Activated CD4-positive, alpha-beta T cell treated with anti-CD3 and anti-CD28 coated beads, Interleukin-2, amount 10 ng/mL, durations not matched to agents 24 days and 14 days (primary cell): ENCODE measurements around the gene PRR14. TPM values are rescaled to one million over a fixed set of nuclear protein-coding genes. Genes with fewer than 3 reads are reported as not detected.

ENCODE experiments used
- DNase-seq: peaks from one replicate; pipeline ENCODE4 v3.0.0; 2022
- H3K27ac Mint-ChIP-seq: one replicate; pipeline ENCODE4 v1.8.0; 2022; ENCODE audit warnings: mild to moderate bottlenecking, mixed read lengths
- H3K27me3 Mint-ChIP-seq: one replicate; pipeline ENCODE4 v1.8.0; 2022; ENCODE audit warnings: mixed read lengths
- H3K36me3 Mint-ChIP-seq: one replicate; pipeline ENCODE4 v1.8.0; 2022; ENCODE audit warnings: low read depth, mild to moderate bottlenecking, mixed read lengths
- H3K4me1 Mint-ChIP-seq: one replicate; pipeline ENCODE4 v1.8.0; 2021; ENCODE audit warnings: mixed read lengths
- H3K4me3 Mint-ChIP-seq: one replicate; pipeline ENCODE4 v1.8.0; 2022; ENCODE audit warnings: mild to moderate bottlenecking, moderate library complexity, mixed read lengths
- H3K9me3 Mint-ChIP-seq: one replicate; pipeline ENCODE4 v1.8.0; 2021; ENCODE audit warnings: mixed read lengths
- intact Hi-C: fragments of 100-400 bp; cut with micrococcal nuclease; formaldehyde crosslinking; loops from one replicate; pipeline ENCODE4 v1.15.1; 2023
- total RNA-seq: library from RNA; stranded (reverse); gene quantifications from 2 replicates; pipeline ENCODE4 v1.2.3, GENCODE V29; 2022

Gene PRR14
- total RNA-seq, 1 donor from 2014 or later: 82.2 TPM

DNA sequence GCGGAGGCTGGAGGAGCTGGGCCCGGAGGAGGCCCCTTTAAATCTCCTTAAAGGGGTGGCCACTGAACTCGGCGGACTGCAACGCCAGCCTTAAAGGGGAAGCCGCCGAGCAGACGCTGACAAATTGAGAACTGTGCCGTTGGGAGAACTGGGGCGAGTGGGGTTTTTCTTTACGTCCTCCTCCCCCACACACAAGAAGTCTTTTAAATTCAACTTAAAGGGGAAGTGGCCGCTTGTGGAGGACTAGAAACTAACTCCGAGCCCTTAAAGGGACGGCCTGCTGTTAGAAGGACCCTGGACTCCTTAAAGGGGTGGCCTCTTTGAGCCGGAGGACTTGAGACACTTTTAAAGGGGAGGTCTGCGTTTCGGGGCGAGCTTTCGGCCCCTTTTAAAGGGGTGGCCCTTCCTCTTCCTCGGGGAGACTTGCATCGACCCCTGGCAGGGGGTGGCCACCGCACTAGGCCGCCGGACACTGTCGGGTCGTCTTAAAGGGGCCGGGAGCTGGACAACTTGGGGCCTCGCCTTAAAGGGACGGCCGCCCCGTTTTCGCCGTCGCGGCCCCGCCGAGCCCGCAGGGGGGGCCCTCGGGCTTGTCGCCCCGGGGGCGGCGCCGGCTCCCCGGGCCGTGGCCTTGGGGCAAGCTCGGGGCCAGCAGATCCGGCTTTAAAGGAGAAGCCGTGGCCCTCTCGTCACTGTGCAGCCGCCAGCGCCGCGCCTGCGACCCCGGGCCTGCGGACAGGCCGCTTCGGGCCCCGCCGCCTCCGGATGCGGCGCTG, 8.2 kb downstream of the PRR14 start:
- peaks cover 69% of the 10 kb centered on the region for H3K36me3 Mint-ChIP-seq
- DNase-seq: no peak
- peak overlapping the region; percentile 94 for H3K4me3 Mint-ChIP-seq
- no peaks in the 10 kb centered on the region for H3K9me3 Mint-ChIP-seq
- intact Hi-C loops: loop anchor here (1.0 to 10.0 kb wide), 15 partner anchors 9 to 1216 kb away; partner anchors contain the start of genes CFAP119, HIRIP3, INO80E and PHKG2
- H3K27me3 Mint-ChIP-seq: no peaks in the 10 kb centered on the region
- peaks cover 45% of the 10 kb centered on the region for H3K4me1 Mint-ChIP-seq
- peak overlapping the region; percentile 100 for H3K27ac Mint-ChIP-seq

DNA sequence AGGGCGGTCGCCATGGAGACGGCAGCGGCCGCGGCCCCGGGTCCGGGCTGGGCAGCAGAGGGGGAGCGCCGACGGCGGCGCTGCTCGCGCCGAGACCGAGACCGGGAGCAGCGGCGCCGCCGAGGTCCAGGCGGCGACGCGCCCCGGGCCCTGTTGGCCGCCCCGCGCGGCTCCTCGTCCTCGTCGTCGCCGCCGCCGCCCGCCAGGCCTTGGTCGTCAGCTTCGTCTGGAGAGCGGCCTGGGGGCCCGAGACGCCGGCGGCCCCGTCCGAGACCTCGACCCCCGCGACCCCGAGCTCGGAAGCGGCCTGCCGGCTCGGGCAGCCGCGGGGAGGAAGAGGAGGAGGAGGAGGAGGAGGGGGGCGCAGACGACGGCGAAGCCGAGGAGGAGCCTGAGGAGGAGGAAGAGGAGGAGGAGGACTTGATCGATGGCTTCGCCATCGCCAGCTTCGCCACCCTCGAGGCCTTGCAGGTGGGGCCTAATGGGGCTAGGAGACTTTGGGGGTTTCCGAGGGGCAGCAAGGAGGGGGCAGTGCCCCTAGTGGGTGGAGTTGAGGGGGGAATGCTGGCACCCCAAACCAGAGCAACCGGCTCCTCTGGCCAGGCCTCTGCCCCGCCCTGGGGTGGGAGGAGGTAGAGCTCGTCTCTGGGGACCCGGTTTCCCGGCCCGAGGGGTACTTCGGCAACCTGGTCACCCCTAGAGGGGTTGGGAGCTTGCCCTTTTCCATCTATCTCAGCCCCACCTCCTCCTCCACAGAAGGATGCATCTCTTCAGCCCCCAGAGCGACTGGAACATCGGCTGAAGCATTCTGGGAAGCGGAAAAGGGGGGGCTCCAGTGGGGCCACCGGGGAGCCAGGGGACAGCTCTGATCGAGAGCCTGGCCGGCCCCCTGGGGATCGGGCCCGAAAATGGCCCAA, 9.0 kb downstream of the PRR14 start:
- peak overlapping the region; percentile 99 for H3K4me3 Mint-ChIP-seq
- H3K9me3 Mint-ChIP-seq: no peaks in the 10 kb centered on the region
- H3K27ac Mint-ChIP-seq: peak overlapping the region; percentile 97
- intact Hi-C loops: loop anchor here (1.0 to 10.0 kb wide), 9 partner anchors 35 to 1215 kb away; partner anchors contain the start of genes CFAP119, HIRIP3, INO80E and PHKG2
- H3K27me3 Mint-ChIP-seq: no peaks in the 10 kb centered on the region
- DNase-seq: peak; percentile 83
- peaks cover 41% of the 10 kb centered on the region for H3K4me1 Mint-ChIP-seq
- peaks cover 64% of the 10 kb centered on the region for H3K36me3 Mint-ChIP-seq

GRCh38 chr16:30660424-30661261, 9.9 kb downstream of the PRR14 start:
- H3K9me3 Mint-ChIP-seq: no peaks in the 10 kb centered on the region
- peaks cover 66% of the 10 kb centered on the region for H3K36me3 Mint-ChIP-seq
- H3K27me3 Mint-ChIP-seq: no peaks in the 10 kb centered on the region
- intact Hi-C loops: loop anchor here (1.0 kb wide), 1 partner anchor 34 kb away; no protein-coding TSS in a partner anchor
- H3K4me3 Mint-ChIP-seq: peak overlapping the region; percentile 99
- peak; percentile 93 for DNase-seq
- H3K27ac Mint-ChIP-seq: peak overlapping the region; percentile 97
- peaks cover 42% of the 10 kb centered on the region for H3K4me1 Mint-ChIP-seq

DNA sequence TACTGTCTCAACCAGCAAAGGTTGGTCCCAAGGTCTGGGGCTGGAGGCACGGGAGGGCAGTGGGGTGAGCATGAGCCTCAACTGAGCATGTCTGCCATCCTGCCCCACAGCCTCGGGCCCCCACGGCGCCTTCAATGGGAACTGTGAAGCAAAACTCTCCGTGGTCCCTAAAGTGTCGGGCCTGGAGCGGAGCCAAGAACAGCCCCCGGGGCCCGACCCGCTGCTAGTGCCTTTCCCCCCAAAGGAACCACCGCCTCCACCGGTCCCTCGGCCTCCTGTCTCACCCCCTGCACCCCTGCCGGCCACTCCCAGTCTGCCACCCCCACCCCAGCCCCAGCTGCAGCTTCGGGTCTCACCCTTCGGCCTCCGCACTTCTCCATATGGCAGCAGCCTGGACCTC, 11.7 kb downstream of the PRR14 start:
- Mint-ChIP-seq H3K9me3 (no peaks in the 10 kb centered on the region), H3K4me3 (peak overlapping the region; percentile 99), H3K27me3 (no peaks in the 10 kb centered on the region), H3K4me1 (peaks cover 31% of the 10 kb centered on the region), H3K36me3 (peaks cover 68% of the 10 kb centered on the region), H3K27ac (no peak overlapping the region)
- DNase-seq: peak; percentile 56
- intact Hi-C loops: no loop called here

GRCh38 chr16:30663038-30663437, 12.3 kb downstream of the PRR14 start:
- Mint-ChIP-seq H3K4me3 (peak overlapping the region; percentile 29), H3K36me3 (peaks cover 71% of the 10 kb centered on the region)

DNA sequence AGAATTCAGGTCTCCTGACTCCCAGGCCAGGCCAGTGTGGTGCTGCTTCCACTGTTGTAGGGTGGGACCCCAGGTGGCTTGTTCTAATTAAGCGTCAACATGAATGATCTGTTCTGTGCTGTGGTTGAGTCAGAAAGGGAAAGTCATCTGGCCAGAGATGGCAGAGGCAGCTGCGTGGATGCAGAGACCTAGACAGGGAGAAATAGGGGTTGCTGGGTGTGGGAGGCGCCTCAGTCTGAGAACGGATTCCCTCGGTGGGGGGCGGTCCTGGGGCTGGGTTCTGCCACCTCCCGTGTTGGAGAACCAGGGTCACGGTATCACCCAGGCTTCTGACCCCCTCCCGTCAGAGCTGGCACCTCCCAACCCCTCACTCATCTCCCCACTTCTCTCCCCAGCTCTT, 13.1 kb downstream of the PRR14 start:
- H3K4me1 Mint-ChIP-seq: peaks cover 29% of the 10 kb centered on the region
- intact Hi-C loops: no loop called here
- H3K9me3 Mint-ChIP-seq: no peaks in the 10 kb centered on the region
- H3K27ac Mint-ChIP-seq: peak overlapping the region; percentile 17
- peak overlapping the region; percentile 9 for H3K4me3 Mint-ChIP-seq
- H3K27me3 Mint-ChIP-seq: no peaks in the 10 kb centered on the region
- no peak for DNase-seq
- H3K36me3 Mint-ChIP-seq: peaks cover 71% of the 10 kb centered on the region

More at GRCh38 chr16:30663038-30663437, 12.3 kb downstream of the PRR14 start:
- Mint-ChIP-seq H3K4me1 (peaks cover 29% of the 10 kb centered on the region), H3K27me3 (no peaks in the 10 kb centered on the region), H3K9me3 (no peaks in the 10 kb centered on the region), H3K27ac (peak overlapping the region; percentile 65)
- DNase-seq: no peak
- intact Hi-C loops: no loop called here

DNA sequence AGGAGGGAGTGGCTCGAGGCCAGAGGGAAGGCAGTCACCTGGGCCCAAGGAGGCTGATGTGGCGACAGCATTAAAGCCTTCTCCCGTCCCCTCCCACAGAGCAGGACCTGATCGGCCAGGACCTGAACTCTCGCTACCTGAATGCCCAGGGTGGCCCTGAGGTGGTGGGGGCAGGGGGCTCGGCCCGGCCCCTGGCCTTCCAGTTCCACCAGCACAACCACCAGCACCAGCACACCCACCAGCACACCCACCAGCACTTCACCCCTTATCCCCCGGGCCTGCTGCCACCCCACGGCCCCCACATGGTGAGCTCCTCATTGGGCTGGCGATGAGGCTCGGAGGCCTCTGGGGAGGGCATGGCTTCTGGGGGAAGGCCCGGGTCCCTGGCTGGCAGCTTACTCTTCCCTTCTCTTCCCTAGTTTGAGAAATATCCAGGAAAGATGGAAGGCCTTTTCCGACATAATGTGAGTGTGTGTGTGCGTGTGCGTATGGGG, 13.9 kb downstream of the PRR14 start:
- Mint-ChIP-seq H3K4me1 (peaks cover 29% of the 10 kb centered on the region), H3K27ac (peak overlapping the region; percentile 45), H3K9me3 (no peaks in the 10 kb centered on the region), H3K27me3 (no peaks in the 10 kb centered on the region), H3K4me3 (no peak overlapping the region), H3K36me3 (peaks cover 73% of the 10 kb centered on the region)
- DNase-seq: no peak
- intact Hi-C loops: no loop called here

- H3K9me3 Mint-ChIP-seq: no peaks in the 10 kb centered on the region
- no peaks in the 10 kb centered on the region for H3K27me3 Mint-ChIP-seq
- no peak overlapping the region for H3K4me3 Mint-ChIP-seq
- peaks cover 29% of the 10 kb centered on the region for H3K4me1 Mint-ChIP-seq
- peak overlapping the region; percentile 45 for H3K27ac Mint-ChIP-seq
- H3K36me3 Mint-ChIP-seq: peaks cover 75% of the 10 kb centered on the region
- intact Hi-C loops: no loop called here
- DNase-seq: no peak
These were observed 14.5 kb downstream of the PRR14 start for GRCh38 chr16:30665155-30665829.

GRCh38 chr16:30665830-30666190, 15.1 kb downstream of the PRR14 start:
- Mint-ChIP-seq H3K4me1 (peaks cover 25% of the 10 kb centered on the region), H3K4me3 (no peak overlapping the region), H3K36me3 (peaks cover 73% of the 10 kb centered on the region), H3K27me3 (no peaks in the 10 kb centered on the region), H3K9me3 (no peaks in the 10 kb centered on the region), H3K27ac (peak overlapping the region; percentile 32)
- intact Hi-C loops: no loop called here
- DNase-seq: no peak

DNA sequence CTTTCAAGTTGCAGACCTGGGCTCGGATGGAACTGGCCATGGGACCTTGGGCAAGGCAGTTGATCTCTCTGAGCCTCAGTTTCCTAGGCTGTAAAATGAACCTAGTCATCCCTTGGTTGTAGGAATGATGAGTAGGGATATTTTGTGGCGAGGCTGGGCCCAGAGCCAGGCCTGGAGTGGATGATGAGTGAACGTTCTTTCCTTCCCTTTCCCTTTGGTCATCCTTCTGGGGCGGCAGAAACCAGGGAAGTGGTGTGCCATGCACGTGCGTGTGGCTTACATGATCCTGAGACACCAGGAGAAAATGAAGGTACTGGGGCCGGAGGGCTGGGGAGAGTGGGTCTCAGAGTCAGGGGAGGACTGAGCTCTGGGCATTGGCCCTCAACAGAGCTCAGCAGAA, 15.9 kb downstream of the PRR14 start:
- intact Hi-C loops: no loop called here
- DNase-seq: no peak
- no peak overlapping the region for H3K27ac Mint-ChIP-seq
- no peak overlapping the region for H3K4me3 Mint-ChIP-seq
- peaks cover 18% of the 10 kb centered on the region for H3K4me1 Mint-ChIP-seq
- H3K36me3 Mint-ChIP-seq: peaks cover 67% of the 10 kb centered on the region
- H3K9me3 Mint-ChIP-seq: no peaks in the 10 kb centered on the region
- H3K27me3 Mint-ChIP-seq: no peaks in the 10 kb centered on the region

- no peak overlapping the region for H3K4me3 Mint-ChIP-seq
- no peak overlapping the region for H3K27ac Mint-ChIP-seq
- no peak for DNase-seq
- peaks cover 64% of the 10 kb centered on the region for H3K36me3 Mint-ChIP-seq
- intact Hi-C loops: no loop called here
- H3K27me3 Mint-ChIP-seq: no peaks in the 10 kb centered on the region
- H3K9me3 Mint-ChIP-seq: no peaks in the 10 kb centered on the region
- peaks cover 13% of the 10 kb centered on the region for H3K4me1 Mint-ChIP-seq
These were observed 16.7 kb downstream of the PRR14 start for GRCh38 chr16:30667361-30667905.

GRCh38 chr16:30668393-30668792, 17.6 kb downstream of the PRR14 start:
- Mint-ChIP-seq H3K36me3 (peaks cover 55% of the 10 kb centered on the region), H3K9me3 (no peaks in the 10 kb centered on the region), H3K27me3 (no peaks in the 10 kb centered on the region), H3K4me3 (no peak overlapping the region), H3K27ac (no peak overlapping the region), H3K4me1 (peaks cover 9% of the 10 kb centered on the region)
- intact Hi-C loops: no loop called here
- DNase-seq: no peak
